C4-2B (cell line): Measurements from ENCODE around the gene CDK13.

Source experiments
- CTCF ChIP-seq: fragments of 450-650 bp; conservative IDR thresholded peaks from 2 replicates; pipeline ENCODE4 v1.5.1; 2017; ENCODE audit warnings: mild to moderate bottlenecking
- ZFX ChIP-seq: fragments of 450-650 bp; IDR thresholded peaks from 2 replicates; pipeline ENCODE4 v1.6.1; 2017

DNA sequence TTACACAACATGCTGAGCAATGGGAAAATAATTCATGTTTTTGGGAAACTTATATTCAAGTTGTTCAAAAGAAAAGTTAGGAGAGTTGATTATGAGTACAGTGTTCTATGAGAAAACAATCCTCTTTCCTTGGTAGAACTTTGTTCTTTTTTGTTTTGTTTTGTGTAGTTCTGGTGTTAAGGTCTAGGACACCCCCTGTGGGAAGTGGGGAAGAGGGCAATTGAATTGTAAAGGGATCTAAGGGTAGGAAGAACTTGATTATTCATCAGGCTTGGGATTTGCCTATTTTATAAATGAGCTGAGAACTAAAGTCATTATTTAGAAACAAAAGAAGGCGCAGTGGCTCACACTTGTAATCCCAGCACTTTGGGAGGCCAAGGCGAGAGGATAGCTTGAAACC, 25.9 kb upstream of the CDK13 start:
- no peak for TF ChIP-seq CTCF
- no peak for TF ChIP-seq ZFX
